ENCODE data around the gene MPO.

MPO gene

GRCh38 chr17:58307468-58308172 is 26.9 kb upstream of the MPO start:
- no peak for DNase-seq (ENCODE audit: low read depth in 2 of 2)

- DNase-seq (ENCODE audit: low read depth in 2 of 2) = no peak
Measured at GRCh38 chr17:58306131-58306951, 25.6 kb upstream of the MPO start.

GRCh38 chr17:58305626-58306025 is 24.9 kb upstream of the MPO start:
- DNase-seq (ENCODE audit: low read depth in 2 of 2) = no peak

GRCh38 chr17:58304750-58305486 is 24.2 kb upstream of the MPO start:
- DNase-seq (ENCODE audit: low read depth in 2 of 2) = no peak

GRCh38 chr17:58303971-58304749 is 23.4 kb upstream of the MPO start:
- peak in 1 of 2 donors; percentile 51 for DNase-seq (ENCODE audit: low read depth in 2 of 2)

GRCh38 chr17:58302919-58303585 is 22.3 kb upstream of the MPO start:
- DNase-seq (ENCODE audit: low read depth in 2 of 2) = no peak

GRCh38 chr17:58302171-58302918 is 21.6 kb upstream of the MPO start:
- DNase-seq (ENCODE audit: low read depth in 2 of 2) = no peak

- no peak for DNase-seq (ENCODE audit: low read depth in 2 of 2)
Measured at GRCh38 chr17:58301504-58302150, 20.9 kb upstream of the MPO start.

- DNase-seq (ENCODE audit: low read depth in 2 of 2) = no peak
Measured at GRCh38 chr17:58300336-58300735, 19.6 kb upstream of the MPO start.

GRCh38 chr17:58294034-58294433 is 13.3 kb upstream of the MPO start:
- DNase-seq (ENCODE audit: low read depth in 2 of 2) = no peak

- DNase-seq (ENCODE audit: low read depth in 2 of 2) = no peak
Measured at GRCh38 chr17:58291246-58291645, 10.5 kb upstream of the MPO start.

- DNase-seq (ENCODE audit: low read depth in 2 of 2) = no peak
Measured at GRCh38 chr17:58289869-58290268, 9.1 kb upstream of the MPO start.

- no peak for DNase-seq (ENCODE audit: low read depth in 2 of 2)
Measured at GRCh38 chr17:58285422-58285810, 4.7 kb upstream of the MPO start.

GRCh38 chr17:58284613-58285421 is 4.1 kb upstream of the MPO start:
- no peak for DNase-seq (ENCODE audit: low read depth in 2 of 2)

- DNase-seq (ENCODE audit: low read depth in 2 of 2) = no peak
Measured at GRCh38 chr17:58283674-58284612, 3.2 kb upstream of the MPO start.

GRCh38 chr17:58282442-58282841 is 1.7 kb upstream of the MPO start:
- DNase-seq (ENCODE audit: low read depth in 2 of 2) = no peak

- no peak for DNase-seq (ENCODE audit: low read depth in 2 of 2)
Measured at GRCh38 chr17:58281511-58282011, 826 bp upstream of the MPO start.

Data from stimulated activated CD4-positive, alpha-beta T cell treated with anti-CD3 and anti-CD28 coated beads, Interleukin-15, amount 100 ng/mL, for 48 hours (primary cell).